NOMO-1 (cell line): Measurements from ENCODE around the gene NPTXR.
A peak's percentile ranks its signal among the peaks of the same experiment; 100 is the strongest.

ENCODE experiments used
- DNase-seq, 2 experiments: peaks; one replicate each; lab custom pipeline; 2025; ENCODE audit not compliant: unreplicated experiment in 2 of 2; lab: John Stamatoyannopoulos, UW

Gene NPTXR

DNA sequence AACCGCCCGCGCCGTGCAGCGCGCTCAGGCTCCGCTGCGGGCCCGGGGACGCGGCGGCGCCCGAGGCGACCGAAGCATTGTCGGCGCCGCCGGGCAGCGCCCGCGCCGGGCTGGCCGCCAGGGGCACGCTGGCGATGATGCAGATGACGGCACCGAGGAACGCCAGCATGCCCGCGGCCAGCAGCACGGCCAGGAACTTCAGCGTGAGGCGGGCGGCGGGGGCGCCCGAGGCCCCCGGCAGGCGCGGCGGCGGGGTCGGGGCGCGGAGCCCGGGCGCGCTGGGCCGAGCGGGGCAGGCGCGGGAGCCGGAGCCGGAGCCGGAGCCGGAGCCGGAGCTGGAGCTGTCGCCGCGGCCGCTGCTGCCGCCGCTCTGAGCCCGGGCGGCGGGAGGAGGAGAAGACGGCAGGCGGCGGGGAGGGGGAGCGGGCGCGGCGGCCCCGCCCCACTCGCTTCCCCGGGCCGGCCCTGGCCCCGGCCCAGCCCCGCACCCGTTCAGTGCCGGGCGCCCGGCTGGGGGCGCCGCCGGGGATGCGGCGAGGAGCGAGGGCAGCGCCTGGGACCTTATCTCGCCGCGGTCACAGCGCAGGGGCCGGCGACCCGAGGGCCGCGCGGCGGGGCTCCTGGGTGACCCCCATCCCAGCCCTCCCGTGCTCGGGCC lies at the start of gene NPTXR:
Gene NPTXR, minus strand, starts transcription at position 372 of the 658 bp plus-strand sequence.
- DNase-seq: peak; percentile 34 to 75

DNA sequence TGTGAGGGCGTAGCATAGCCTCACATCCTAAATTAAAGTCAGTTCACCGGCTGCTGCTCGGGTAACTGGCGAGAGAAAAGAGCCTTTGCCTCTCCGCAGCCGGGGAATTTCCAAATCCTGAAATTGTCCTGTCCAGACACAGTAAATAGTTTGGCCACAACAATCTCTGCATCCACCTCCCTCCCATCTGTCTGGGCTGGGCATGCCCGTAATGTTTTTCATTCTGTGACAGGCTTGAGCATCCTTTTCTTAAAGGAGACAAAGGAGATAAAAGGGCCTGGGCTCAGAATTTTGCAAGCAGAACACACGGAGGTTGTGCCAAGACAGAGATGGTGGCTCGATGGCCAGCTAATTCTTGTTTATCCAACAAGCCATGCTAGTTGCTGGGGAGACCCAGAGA lies 47.4 kb upstream of the NPTXR start:
- DNase-seq: no peak

DNA sequence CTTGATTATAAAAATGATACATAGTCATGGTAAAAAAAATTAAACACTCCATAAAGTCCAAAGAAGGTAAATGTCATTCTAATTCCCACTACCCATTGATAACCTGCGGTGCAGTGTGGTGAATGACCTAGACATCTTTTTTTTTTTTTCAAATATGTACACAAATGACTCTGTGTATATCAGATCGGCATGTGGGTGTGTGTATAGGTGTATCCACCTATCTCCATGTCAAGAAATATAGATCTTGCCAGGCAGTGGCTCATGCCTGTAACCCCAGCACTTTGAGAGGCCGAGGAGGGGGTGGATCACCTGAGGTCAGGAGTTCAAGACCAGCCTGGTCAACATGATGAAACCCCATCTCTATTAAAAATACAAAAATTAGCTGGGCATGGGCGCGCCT lies 46.5 kb upstream of the NPTXR start:
- no peak for DNase-seq

DNA sequence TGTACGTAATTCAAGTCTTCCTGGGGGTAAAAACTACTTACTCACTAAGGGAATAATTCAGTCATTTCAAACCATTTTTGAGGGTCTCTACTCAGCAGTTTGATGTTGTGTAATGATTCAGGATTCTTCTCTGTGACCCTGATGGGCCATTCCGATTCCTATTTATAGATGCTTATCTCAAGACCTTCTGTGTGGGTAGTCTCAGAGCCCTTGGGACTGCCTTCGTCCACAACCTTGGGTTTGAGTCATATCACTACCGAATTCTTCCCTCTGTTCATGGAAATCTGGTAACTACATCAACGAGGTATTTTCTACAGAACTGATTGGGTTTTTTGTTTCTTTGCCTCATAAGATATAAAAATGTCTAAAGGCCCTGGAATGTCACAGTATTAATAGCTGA lies 42.5 kb upstream of the NPTXR start:
- no peak for DNase-seq

DNA sequence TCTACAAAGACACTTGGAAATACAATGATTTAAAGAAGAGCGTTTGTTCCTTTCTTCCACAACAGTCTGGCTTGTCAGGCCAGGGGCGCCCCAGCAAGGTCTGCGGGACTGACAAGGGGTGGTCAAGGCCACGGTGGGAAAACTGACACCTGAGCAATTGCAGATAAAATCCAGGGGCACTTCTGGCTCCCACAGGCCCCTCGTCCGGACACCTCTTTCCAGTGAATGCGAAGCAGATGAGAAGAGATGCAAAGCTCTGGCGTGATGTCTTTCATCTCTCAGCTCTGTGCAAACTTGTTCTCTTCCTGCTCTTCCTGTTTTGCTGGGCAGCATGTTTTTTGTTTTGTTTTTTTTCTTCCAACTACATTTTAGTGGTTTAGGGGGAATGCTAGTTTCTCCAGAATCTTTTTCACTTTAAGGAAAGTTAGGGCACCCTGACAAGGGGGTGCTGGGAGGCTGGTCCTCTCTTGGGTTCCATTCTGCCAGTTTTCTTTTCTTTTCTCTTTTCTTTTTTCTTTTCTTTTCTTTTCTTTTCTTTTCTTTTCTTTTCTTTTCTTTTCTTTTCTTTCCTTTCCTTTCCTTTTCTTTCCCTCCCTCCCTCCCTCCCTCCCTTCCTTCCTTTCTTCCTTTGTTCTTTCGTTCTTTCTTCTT lies 39.3 kb upstream of the NPTXR start:
- no peak for DNase-seq

DNA sequence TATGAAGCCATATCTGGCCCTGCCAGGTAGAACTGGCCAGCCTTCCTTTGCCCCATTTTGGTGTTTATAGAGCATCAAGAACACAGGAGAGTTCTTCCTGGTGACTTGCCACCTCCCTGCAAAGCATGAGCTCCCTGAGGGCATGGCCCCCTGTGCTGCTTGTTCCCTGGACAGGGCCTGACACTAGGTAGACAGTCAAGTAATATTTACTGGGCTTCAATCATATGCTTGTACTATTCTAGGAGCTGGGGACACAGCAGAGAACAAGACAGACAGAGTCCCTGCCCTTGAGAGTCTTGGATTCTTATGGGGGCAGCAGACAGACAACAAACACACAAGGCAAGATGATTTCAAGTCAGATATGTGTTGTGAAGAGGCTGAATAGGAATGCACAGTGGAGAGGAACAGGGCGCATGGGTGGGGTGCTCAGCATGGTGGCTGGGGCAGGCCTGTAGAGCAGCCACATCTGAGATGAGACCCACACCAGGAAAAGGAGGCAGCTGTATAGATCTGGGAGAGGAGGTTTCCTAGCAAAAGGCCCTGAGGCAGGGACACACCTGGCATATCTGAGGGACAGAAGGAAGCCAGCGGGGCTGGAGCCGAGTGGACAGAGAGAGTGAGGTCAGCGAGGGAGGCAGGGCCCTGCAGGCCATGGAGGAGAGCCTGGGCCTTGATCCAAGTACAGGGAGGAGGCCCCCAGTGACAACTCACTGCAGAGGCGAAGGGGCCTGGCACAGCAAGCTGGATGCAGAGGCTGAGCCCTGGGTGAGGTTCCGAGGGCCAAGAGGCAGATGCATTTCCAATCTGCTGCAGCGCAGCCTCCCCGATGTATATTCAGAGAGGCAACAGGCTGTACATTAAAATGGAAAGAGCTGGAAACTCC lies 38.4 kb upstream of the NPTXR start:
- DNase-seq: no peak

DNA sequence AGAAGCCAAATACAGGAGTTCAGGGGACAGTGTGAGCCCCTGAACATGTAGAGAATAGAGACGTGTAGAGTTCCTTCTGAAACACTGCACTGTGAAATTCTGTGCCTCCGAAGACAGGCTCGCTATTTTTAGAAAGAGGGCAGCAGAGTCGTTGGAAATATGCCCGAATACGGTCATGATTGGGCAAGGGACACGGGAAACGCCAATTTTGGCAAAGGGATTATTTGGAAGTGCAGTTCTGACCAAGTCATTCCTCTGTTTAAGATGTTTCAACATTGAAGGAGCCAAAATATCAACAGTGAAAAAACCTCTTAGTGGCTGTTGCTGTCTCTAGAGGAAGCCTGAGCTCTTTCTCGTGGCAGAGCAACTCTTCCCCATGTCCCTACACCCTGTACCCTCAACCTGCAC lies 37.6 kb upstream of the NPTXR start:
- DNase-seq: peak in 1 of 2 experiments; percentile 10

DNA sequence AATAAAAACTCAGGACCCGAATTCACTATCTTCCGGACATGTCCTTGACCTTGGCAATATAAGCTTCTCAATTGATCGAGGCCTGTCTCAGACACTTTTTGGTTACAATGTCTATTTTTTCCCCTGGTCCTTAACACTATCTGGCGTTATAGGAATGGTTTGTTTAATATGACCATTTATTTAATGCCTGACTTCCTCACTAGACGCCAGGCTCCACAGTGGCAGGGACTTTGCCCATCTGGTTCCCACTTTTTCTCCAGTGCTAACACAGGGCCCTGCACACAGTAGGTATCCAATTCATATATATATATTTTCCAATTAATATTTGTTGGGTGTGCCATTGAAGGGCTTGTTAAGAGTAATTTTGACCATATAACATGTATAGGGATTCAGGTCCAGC lies 36.1 kb upstream of the NPTXR start:
- no peak for DNase-seq

DNA sequence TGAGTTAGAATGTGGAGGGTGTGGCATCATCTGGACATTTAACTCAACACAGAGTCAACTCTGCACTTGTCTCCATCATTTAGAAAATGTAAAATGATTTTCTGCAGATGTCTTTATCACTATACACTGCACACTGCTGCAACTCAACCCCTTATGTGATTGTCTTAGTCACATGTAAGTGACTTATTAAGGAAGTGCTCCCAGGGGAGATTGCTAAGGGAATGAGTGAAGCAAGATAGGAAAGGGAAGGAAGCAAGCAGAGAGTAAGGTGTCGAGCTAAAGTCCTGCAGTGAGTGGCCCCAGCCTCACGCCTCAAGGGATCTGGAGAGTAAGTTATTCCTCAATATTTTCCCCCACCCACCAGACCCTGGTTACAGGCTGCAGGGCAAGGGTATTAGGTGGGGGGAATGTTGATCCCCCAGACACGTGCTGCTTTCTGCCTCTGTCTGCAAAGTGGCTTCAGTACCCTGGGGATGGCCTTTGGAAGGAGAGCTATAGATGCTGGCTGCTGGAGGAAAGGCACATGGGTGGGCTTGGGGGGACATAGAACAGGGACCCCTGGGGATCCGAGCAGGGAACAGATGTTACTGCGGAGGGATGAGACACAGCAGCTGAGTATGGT lies 35.4 kb upstream of the NPTXR start:
- DNase-seq: no peak

DNA sequence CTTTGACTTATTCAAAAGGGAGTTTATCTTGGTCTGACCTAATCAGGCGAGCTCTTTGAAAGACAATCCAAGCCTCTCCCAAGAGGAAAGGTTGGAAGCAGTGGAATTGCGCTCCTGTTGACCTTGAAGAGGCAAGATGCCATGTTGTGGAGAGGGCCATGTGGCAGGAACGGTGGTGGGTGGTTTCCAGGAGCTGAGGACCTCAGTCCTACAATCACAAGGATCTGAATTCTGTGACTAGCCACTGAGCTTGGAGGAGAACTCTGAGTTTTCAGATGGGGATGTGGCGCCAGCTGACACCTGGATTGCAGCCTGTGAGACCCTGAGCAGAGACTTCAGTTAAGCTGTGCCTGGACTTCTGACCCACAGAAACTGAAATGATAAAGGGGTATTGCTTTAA lies 34.2 kb upstream of the NPTXR start:
- no peak for DNase-seq

DNA sequence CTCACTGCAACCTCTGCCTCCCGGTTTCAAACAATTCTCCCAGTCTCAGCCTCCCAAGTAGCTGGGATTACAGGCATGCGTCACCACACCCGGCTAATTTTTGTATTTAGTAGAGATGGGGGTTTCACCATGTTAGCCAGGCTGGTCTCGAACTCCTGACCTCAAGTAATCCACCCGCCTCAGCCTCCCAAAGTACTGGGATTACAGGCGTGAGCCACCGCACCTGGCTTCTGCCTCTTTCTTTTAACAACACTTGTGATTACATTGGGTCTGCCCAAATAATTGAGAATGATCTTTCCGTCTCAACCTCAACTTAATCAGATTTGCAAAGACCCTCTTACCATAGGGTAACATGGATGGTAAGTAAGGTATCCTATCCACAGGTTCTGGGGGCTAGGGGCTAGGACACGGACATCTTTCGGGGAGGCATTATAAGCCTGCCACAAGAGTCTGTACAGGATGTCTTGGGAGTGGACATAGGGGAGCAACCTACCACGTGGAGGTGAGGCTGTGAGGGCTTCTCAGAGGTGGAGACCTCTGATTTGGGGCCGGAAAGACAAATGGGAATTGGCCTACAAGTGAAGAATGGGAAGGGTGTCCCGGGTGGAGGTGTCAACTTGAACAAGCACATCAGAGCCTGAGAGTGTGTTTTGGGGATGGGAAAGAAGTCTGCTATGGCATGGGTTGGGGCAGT lies 30.8 kb upstream of the NPTXR start:
- DNase-seq: no peak

DNA sequence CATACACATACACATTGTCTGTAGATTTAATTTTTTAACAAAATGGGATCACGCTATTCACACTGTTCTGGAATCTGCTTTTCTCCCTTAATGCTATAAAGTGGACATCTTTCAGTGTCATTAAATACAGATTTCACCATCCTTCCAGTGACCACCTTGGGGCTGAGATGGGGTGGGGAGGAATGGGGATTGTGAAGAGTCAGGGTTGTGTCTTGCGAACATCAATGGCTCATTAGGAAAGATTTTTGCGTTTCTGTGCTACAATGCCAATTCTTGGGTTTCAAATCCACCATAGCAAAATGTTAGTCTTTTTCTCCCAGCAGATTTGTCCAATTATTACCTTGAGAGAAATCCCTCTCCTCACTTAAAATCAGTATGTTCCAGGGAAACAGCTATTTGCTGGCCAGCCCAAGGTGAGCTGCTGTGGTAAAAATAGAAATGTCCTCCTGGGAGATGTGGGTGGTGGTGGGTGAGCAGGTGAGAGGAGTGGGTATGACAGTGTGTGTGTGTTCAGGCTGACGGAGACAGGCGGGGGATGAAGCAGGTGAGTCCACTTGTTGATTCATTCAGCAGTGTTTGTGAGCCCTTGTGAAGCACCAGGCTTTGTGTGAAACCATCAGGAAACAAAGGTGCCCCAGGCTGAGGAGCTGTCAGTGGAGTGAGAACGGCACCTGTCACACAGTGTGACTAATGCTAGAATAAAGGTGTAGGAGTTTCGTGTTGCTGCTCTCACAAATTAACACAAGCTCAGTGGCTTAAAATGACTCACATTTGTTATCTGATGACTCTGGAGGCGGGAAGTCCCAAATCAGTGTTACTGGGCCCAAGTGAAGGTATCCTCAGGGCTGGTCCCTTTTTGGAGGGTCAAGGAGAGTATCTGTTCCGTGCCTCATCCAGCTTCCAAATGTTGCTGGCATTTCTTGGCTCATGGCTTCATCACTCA lies 29.9 kb upstream of the NPTXR start:
- DNase-seq: no peak

DNA sequence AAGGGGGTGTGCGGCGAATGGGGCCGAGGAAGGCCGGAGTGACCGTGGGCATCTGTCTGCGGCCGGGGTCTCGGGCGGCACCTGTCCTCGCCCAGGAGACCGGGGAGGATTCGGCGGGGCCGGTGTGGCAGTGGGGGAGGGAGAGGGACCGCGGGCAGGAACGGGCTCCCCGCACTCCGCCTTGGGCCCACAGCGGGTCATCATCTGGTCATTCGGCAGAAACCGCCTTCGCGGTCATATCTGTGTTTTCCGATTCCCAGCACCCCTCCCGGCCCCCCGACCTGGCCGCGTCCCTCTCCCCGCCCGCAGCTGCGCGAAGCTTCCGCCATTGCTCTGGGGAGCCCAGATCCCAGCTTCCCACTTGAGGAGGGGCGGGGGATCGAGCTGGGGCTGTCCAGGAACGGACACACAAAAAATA lies 29.0 kb upstream of the NPTXR start:
- peak in 1 of 2 experiments; percentile 8 for DNase-seq

DNA sequence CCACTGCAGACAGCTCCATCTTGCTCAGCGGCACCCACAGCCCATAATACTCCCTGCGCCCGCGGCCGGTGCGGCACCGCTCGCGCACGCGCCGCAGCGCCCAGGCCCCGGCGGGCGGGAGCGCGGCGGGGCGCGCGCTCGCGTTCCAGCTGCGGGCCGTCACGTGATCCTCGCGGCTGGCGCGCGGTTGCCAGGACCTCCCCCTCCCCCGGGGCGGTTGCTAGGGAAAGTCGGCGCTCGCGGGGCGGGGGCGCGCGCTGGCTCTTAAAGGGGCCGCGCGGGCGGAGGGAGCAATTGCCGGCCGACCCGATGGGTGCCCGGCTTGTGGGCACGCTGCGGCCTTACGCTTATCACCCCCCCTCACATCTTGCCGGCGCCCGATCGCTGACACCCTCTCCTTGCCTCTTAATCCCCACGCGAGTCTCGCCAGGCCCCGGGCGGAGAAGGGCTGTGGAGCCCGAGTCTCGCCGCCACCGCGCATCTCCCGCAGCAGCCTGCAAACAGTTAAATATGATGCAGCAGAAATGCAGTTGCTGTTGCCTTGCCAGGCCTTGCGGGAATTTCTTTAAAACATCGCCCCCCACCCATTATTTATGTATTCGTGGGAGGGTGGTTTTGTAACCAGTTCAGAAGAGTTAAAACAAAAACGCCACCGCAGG lies 28.5 kb upstream of the NPTXR start, which contains the start of gene CBX6:
Gene CBX6, minus strand, starts transcription at position 45 of the 659 bp plus-strand sequence. Its CDS starts 26 bp downstream, at position 19.
- peak; percentile 89 to 98 for DNase-seq

DNA sequence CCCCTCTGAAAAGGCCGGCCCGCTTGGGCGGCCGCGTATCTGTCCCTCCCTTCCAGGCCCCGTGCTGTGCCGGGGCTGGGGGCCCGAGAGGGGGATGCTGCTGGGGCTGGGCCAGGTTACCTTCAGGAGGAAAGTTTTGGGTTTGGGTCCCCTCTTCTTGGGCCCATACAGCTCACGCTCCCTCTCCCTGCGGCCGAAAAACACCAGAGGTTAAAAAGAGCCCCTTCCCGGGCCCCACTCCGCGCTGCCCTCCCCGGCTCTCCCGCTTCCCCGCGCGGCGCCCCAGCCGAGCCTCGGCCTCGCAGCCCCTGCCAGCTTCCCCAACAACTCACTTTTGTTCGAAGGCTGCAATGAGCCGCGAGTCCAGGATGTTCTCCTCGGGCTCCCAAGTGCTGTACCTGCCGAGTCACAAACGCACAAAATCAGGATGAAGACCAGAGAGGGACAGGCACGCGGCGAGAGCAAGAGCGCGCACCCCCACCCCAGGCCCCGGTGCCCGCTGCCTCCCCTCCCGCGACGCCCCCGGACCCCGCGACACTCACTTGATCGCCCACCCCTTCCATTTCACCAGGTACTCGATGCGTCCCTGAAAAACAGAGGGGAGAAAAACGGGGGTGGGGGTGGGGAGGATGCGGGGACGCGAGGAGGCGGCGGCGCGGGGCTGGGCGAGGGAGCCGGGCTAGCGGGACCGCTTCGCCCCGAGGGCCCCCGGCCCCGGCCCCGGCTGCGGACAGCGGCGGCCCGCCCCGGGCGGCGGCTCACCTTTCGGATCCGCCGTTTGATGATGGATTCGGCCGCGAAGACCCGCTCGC lies 27.7 kb upstream of the NPTXR start:
- DNase-seq: peak; percentile 13 to 23

DNA sequence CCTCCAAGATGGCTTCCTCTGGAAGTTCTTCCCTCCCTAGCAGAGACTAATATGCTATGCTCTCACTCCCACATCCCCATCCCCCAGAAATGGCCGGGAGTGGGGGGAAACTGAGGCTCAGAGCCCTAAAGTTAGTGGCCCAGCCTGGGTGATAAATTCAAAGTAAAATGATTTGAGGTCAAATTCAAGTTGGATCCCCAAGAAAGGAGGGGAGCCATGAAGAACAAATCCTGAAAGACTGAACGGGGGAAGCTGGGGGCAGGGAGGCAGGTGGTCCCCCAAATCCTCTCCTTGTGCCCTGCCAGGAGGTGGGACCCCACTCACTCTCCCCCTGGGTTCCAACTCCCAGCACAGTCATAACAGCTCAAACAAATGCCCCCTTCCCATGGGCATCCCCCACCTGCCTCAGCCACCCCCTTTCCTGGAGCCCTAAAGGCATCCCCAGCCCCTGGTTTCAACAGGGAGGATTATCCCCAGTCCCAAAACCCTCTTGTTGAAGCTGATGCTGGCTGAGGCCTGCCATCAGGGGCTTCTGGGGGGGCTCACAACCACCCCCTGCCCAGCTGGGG lies 27.0 kb upstream of the NPTXR start:
- DNase-seq: no peak

DNA sequence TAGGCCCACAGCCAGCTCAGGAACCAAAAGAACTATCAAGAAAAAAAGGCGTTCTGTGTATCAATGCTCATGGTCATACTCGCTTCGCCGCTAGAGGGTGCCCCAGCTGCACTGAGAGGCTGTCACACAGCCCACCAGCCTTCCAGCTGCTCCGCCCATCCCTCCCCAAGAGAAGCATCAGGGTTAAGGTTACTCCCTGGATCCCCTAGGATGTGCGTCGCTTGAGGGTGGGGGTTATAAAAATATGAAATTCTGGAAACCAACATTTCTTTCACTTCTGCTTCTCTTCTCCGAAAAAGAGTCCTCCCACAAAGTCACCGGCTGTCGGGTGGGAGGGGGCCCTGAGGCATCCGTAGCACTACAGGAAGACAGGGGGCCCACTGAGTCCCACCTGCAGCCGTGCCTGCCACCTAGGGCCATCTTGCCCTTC lies 26.5 kb upstream of the NPTXR start:
- DNase-seq: peak; percentile 72 to 74

DNA sequence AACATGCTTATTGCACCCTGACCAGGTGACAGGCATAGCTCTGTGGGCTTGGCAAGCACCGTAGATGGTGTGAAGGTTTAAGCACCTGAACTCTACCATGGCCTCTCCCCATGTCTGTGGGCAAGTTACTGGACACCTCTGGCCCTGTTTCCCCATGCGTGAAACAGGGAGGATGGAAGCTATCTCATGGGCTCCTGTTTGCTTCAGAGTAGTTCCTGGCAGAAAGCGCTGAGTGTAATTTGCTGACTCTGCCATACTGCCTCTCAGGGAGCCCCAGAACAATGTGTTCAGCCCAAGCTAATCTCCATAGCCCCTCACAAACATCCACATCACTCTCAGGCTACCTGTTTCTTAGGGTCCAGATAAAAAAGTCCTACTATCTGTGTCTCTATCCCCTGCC lies 25.8 kb upstream of the NPTXR start:
- DNase-seq: no peak
